Sigmoid colon (tissue), 4 donors: ENCODE results near the gene ATXN1.

Source experiments
- EP300 ChIP-seq, 4 donors: sonication (generic); formaldehyde crosslinking; IDR thresholded peaks; one replicate each; pipeline ENCODE4 v1.6.1; 2017; ENCODE audit warnings: antibody characterized with exemption in 4 of 4
- POLR2A ChIP-seq, 2 donors: fragments of 450-650 bp; IDR thresholded peaks; one replicate each; pipeline ENCODE4 v1.6.1; 2016; ENCODE audit warnings: antibody characterized with exemption in 2 of 2, mild to moderate bottlenecking in 2 of 2, moderate library complexity in 2 of 2
- POLR2AphosphoS5 ChIP-seq, 4 donors: sonication (generic); formaldehyde crosslinking; IDR thresholded peaks; one replicate each; pipeline ENCODE4 v1.6.1; 2017; ENCODE audit warnings: antibody characterized with exemption in 4 of 4

DNA sequence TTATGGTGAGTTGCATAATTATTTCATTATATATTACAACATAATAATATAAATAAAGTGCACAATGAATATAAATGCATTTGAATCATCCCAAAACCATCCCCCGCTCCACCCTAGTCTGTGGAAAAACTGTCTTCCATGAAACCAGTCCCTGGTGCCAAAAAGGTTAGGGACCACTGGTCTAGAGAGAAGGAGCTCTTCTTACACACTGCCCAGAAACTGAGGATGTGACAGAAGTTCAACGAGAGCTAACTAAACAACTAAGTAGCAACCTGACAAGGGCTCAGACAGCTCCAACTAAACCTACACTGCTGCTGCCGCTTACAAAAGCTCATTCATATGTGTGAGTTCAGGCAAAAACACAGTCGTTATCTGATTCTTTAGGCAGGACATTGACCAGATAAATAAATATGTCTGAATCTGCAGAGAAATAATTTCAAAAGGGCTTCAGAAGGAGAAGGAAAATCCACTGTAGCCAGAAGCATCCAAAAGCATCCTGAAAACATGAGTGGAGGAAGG lies 125.9 kb downstream of the ATXN1 start:
- no peak for TF ChIP-seq POLR2AphosphoS5 (IDR thresholded peaks at IDR 0.05)
- no peak for TF ChIP-seq EP300 (IDR thresholded peaks at IDR 0.05)
- TF ChIP-seq POLR2A (IDR thresholded peaks at IDR 0.05) = no peak
